Measurements from ENCODE around the gene SPTA1. TPM values are rescaled to one million over a fixed set of nuclear protein-coding genes. Genes with fewer than 3 reads are reported as not detected.

The SPTA1 gene
- polyA plus RNA-seq, 1 donor: 5.9 TPM

- no peak for DNase-seq
These were observed 121.9 kb downstream of the SPTA1 start for GRCh38 chr1:158564608-158565007.

- DNase-seq: no peak
These were observed 122.7 kb downstream of the SPTA1 start for GRCh38 chr1:158563853-158564252.

Other genes starting within 250 kb of the SPTA1 start
- gene OR10K1, start 224.9 kb downstream of the SPTA1 start, polyA plus RNA-seq (ENCODE audit: insufficient read length): not detected
- gene OR10R2, start 214.5 kb downstream of the SPTA1 start, polyA plus RNA-seq (ENCODE audit: insufficient read length): not detected
- not detected for gene OR6Y1, start 132.3 kb downstream of the SPTA1 start, polyA plus RNA-seq (ENCODE audit: insufficient read length)
- not detected for gene OR6P1, start 116.1 kb downstream of the SPTA1 start, polyA plus RNA-seq (ENCODE audit: insufficient read length)
- gene OR10X1, start 106.8 kb downstream of the SPTA1 start, polyA plus RNA-seq (ENCODE audit: insufficient read length): not detected
- gene OR10Z1, start 81.4 kb downstream of the SPTA1 start, polyA plus RNA-seq (ENCODE audit: insufficient read length): 0.10 TPM
- gene OR6K2, start 13.9 kb upstream of the SPTA1 start, polyA plus RNA-seq (ENCODE audit: insufficient read length): not detected
- not detected for gene OR6K3, start 34.0 kb upstream of the SPTA1 start, polyA plus RNA-seq (ENCODE audit: insufficient read length)
- gene OR6K6, start 68.0 kb upstream of the SPTA1 start, polyA plus RNA-seq (ENCODE audit: insufficient read length): not detected
- not detected for gene OR6N1, start 85.5 kb upstream of the SPTA1 start, polyA plus RNA-seq (ENCODE audit: insufficient read length)
- not detected for gene OR6N2, start 94.5 kb upstream of the SPTA1 start, polyA plus RNA-seq (ENCODE audit: insufficient read length)
- gene MNDA, start 144.6 kb upstream of the SPTA1 start, polyA plus RNA-seq (ENCODE audit: insufficient read length): 3.9 TPM
- 0.23 TPM for gene PYHIN1, start 244.8 kb upstream of the SPTA1 start, polyA plus RNA-seq (ENCODE audit: insufficient read length)